ENCODE measurements around the gene MAP7. TPM values are rescaled to one million over a fixed set of nuclear protein-coding genes. Genes with fewer than 3 reads are reported as not detected.

The MAP7 gene
- total RNA-seq, 1 donor from 2014 or later, result 1.3 TPM

- Mint-ChIP-seq H3K27me3 (ENCODE audit: unreplicated experiment) (no peaks in the 10 kb centered on the region), H3K27ac (ENCODE audit: unreplicated experiment) (no peak overlapping the region), H3K9me3 (ENCODE audit: unreplicated experiment) (no peaks in the 10 kb centered on the region), H3K36me3 (ENCODE audit: low read depth, unreplicated experiment) (no peaks in the 10 kb centered on the region), H3K4me3 (ENCODE audit: unreplicated experiment) (no peak overlapping the region), H3K4me1 (ENCODE audit: unreplicated experiment) (no peaks in the 10 kb centered on the region)
- TF ChIP-seq CTCF (IDR thresholded peaks at IDR 0.05; ENCODE audit: unreplicated experiment), result no peak
- no peak for DNase-seq (ENCODE audit: low spot score)
These were observed 216.3 kb downstream of the MAP7 start for GRCh38 chr6:136333824-136334464.

- no peak for DNase-seq (ENCODE audit: low spot score)
- no peak overlapping the region for H3K4me3 Mint-ChIP-seq (ENCODE audit: unreplicated experiment)
- no peak for TF ChIP-seq CTCF (IDR thresholded peaks at IDR 0.05; ENCODE audit: unreplicated experiment)
- H3K36me3 Mint-ChIP-seq (ENCODE audit: low read depth, unreplicated experiment), result no peaks in the 10 kb centered on the region
- no peaks in the 10 kb centered on the region for H3K4me1 Mint-ChIP-seq (ENCODE audit: unreplicated experiment)
- H3K9me3 Mint-ChIP-seq (ENCODE audit: unreplicated experiment), result no peaks in the 10 kb centered on the region
- H3K27ac Mint-ChIP-seq (ENCODE audit: unreplicated experiment), result no peak overlapping the region
- no peaks in the 10 kb centered on the region for H3K27me3 Mint-ChIP-seq (ENCODE audit: unreplicated experiment)
These were observed 218.8 kb downstream of the MAP7 start for GRCh38 chr6:136331461-136331860.

- H3K4me3 Mint-ChIP-seq (ENCODE audit: unreplicated experiment), result no peak overlapping the region
- no peaks in the 10 kb centered on the region for H3K27me3 Mint-ChIP-seq (ENCODE audit: unreplicated experiment)
- H3K36me3 Mint-ChIP-seq (ENCODE audit: low read depth, unreplicated experiment), result no peaks in the 10 kb centered on the region
- DNase-seq (ENCODE audit: low spot score), result no peak
- H3K9me3 Mint-ChIP-seq (ENCODE audit: unreplicated experiment), result no peaks in the 10 kb centered on the region
- H3K27ac Mint-ChIP-seq (ENCODE audit: unreplicated experiment), result no peak overlapping the region
- H3K4me1 Mint-ChIP-seq (ENCODE audit: unreplicated experiment), result no peaks in the 10 kb centered on the region
- TF ChIP-seq CTCF (IDR thresholded peaks at IDR 0.05; ENCODE audit: unreplicated experiment), result no peak
These were observed 219.6 kb downstream of the MAP7 start for GRCh38 chr6:136330634-136331033.

GRCh38 chr6:136326038-136326553 is 224.1 kb downstream of the MAP7 start:
- Mint-ChIP-seq H3K27ac (ENCODE audit: unreplicated experiment) (no peak overlapping the region), H3K4me3 (ENCODE audit: unreplicated experiment) (no peak overlapping the region), H3K36me3 (ENCODE audit: low read depth, unreplicated experiment) (no peaks in the 10 kb centered on the region), H3K9me3 (ENCODE audit: unreplicated experiment) (no peaks in the 10 kb centered on the region), H3K4me1 (ENCODE audit: unreplicated experiment) (no peaks in the 10 kb centered on the region), H3K27me3 (ENCODE audit: unreplicated experiment) (no peaks in the 10 kb centered on the region)
- TF ChIP-seq CTCF (IDR thresholded peaks at IDR 0.05; ENCODE audit: unreplicated experiment), result no peak
- no peak for DNase-seq (ENCODE audit: low spot score)

GRCh38 chr6:136324686-136325380 is 225.4 kb downstream of the MAP7 start:
- no peak for DNase-seq (ENCODE audit: low spot score)
- no peaks in the 10 kb centered on the region for H3K9me3 Mint-ChIP-seq (ENCODE audit: unreplicated experiment)
- no peaks in the 10 kb centered on the region for H3K27me3 Mint-ChIP-seq (ENCODE audit: unreplicated experiment)
- no peaks in the 10 kb centered on the region for H3K36me3 Mint-ChIP-seq (ENCODE audit: low read depth, unreplicated experiment)
- no peak for TF ChIP-seq CTCF (IDR thresholded peaks at IDR 0.05; ENCODE audit: unreplicated experiment)
- H3K27ac Mint-ChIP-seq (ENCODE audit: unreplicated experiment), result no peak overlapping the region
- H3K4me3 Mint-ChIP-seq (ENCODE audit: unreplicated experiment), result no peak overlapping the region
- no peaks in the 10 kb centered on the region for H3K4me1 Mint-ChIP-seq (ENCODE audit: unreplicated experiment)

Data from endothelial cell (in vitro differentiated cells).